ENCODE data around the gene RARS2.
"Not testable (repeated sequence)": the region's sequence is repeated elsewhere in the genome, so short reads cannot be mapped to it uniquely, and the experiment has no call there.

The RARS2 gene, protein sequence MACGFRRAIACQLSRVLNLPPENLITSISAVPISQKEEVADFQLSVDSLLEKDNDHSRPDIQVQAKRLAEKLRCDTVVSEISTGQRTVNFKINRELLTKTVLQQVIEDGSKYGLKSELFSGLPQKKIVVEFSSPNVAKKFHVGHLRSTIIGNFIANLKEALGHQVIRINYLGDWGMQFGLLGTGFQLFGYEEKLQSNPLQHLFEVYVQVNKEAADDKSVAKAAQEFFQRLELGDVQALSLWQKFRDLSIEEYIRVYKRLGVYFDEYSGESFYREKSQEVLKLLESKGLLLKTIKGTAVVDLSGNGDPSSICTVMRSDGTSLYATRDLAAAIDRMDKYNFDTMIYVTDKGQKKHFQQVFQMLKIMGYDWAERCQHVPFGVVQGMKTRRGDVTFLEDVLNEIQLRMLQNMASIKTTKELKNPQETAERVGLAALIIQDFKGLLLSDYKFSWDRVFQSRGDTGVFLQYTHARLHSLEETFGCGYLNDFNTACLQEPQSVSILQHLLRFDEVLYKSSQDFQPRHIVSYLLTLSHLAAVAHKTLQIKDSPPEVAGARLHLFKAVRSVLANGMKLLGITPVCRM

DNA sequence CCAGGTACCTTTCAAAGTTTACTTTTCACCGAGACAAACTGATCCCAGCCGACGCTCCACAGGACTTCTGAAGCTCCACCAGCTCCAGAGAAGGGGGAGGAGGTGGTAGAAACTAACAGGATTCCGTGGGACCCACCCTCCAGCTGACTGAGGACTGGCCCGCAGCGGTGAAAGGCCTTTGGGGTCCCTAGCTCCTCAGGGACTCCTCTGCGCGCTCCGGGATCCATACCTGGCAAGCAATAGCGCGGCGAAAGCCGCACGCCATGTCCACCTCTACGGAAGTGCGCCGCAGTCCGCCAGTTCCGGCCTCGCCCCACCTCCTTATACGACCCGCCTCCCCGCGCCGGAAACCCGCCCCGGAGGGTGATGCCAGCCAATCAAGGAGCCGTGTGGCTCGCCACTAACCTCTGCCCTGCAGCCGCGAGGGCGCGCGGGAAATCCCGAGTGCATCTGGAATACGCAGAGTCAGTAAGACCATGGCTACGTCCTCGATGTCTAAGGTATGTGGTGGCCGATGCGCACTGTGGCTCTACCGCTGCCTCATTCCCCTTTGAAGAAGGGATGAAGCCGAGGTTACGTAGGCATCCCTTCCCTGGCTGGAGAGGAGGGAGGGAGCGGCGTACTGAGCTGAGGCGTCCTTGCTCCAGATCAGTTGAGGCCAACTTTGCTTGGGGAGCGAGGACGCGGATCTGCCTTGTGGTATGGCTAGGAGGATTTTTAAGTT lies at the start of gene RARS2, which contains the start of gene ORC3:
TSS of gene RARS2 (minus strand) at position 295 of the 724 bp plus-strand sequence. CDS start at position 265, 30 bp downstream.
TSS of gene ORC3 (plus strand) at position 443 of the 724 bp plus-strand sequence. CDS start at position 477, 34 bp downstream.
- DNase-seq (ENCODE audit: low read depth), result peak; percentile 92

DNA sequence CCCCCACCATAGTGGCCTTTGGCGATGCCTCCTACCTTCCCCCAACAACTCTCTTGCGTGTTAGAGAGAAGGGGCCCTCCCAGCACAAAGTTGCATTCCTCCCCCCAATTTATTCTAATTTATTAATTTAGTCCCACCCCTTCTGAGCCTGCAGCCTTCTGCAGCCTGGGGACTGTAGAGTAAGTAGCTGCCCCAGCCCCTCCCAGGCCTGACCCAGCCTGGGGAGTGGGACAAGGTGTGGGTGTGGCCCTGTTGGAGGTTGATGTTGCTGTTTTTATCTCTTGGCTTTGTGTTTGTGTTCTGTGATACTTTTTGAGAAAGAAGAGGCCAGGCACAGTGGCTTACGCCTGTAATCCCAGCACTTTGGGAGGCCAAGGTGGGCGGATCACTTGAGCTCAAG lies 49.6 kb upstream of the RARS2 start:
- DNase-seq (ENCODE audit: low read depth), result no peak

GRCh38 chr6:87637106-87637505 lies 47.3 kb upstream of the RARS2 start:
- DNase-seq (ENCODE audit: low read depth), result no peak

DNA sequence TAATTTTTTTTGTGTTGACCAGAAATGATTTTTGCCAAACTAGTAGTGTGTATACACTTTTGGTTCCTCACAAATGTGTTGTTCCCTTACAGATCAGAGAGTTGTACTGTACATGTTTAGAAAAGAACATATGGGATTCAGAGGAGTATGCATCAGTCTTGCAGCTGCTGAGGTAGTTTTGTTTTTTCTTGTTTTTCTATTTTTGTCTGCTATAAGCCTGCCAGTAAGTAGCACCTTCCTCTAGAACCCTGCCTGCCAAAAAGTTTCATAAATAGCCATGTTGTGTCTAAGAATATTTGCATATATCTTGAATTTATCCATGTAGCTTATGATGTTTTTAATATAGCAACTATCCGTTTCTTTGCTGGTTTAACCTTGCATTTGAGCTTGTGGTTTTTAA lies 46.5 kb upstream of the RARS2 start:
- DNase-seq (ENCODE audit: low read depth), result no peak

DNA sequence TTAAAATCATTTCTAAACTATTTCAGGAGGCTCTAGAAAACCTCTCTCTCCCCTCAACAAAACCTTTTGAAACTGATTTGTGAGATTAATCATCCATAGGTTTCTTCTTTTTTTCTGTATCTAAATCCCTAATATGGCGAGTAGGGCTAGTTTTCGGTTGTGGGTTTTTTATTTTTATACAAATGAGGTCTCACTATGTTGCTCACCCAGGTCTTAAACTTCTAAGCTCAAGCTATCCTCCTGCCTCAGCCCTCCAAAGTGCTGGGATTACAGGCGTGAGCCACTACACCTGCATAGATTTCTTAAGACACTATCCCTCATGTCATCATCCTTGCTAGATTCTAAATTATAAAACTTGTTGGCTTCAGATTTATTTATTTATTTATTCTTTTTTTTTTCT lies 44.1 kb upstream of the RARS2 start:
- no peak for DNase-seq (ENCODE audit: low read depth)

- DNase-seq (ENCODE audit: low read depth), result no peak
Observed at GRCh38 chr6:87630746-87631145, 41.0 kb upstream of the RARS2 start.

- no peak for DNase-seq (ENCODE audit: low read depth)
Observed at GRCh38 chr6:87628881-87629280, 39.1 kb upstream of the RARS2 start.

- DNase-seq (ENCODE audit: low read depth), result no peak
Observed at GRCh38 chr6:87628424-87628823, 38.6 kb upstream of the RARS2 start.

DNA sequence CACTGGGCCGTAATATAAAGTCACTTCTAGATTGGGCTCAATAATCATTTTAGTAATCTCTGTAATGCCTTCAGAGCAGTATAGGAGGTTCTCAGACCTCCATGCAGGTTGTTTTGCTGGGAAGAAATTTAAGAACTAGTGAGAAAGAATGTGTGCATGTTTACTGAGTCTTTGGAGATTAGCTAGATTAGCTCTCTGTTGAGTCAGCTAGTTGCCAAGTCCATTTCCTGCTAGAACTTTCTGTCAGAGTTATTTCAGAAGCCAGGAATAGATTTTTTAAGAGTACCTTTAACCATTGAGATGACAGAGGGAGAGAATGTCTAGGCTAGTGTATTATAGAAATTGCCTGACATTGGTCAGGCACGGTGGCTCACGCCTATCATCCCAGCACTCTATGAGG lies 33.5 kb upstream of the RARS2 start:
- no peak for DNase-seq (ENCODE audit: low read depth)

GRCh38 chr6:87618531-87618930 lies 28.7 kb upstream of the RARS2 start:
- no peak for DNase-seq (ENCODE audit: low read depth)

DNA sequence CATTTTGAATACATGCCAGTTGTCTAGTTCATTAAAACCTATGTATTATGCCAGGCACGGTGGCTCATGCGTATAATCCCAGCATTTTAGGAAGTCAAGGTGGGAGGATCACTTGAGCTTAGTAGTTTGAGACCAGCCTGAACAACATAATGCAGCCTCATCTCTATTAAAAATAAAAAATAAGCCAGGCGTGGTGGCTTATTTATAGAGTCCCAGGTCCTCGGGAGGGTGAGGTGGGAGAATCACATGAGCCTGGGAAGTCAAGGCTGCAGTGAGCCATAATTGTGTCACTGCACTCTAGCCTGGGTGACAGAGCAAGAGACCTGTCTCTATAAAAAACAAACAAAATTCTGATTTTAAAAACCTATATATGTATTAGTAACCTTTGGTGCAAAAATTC lies 27.6 kb upstream of the RARS2 start:
- DNase-seq (ENCODE audit: low read depth), result no peak

GRCh38 chr6:87613018-87613417 lies 23.2 kb upstream of the RARS2 start:
- DNase-seq (ENCODE audit: low read depth), result not testable (repeated sequence)

- no peak for DNase-seq (ENCODE audit: low read depth)
Observed at GRCh38 chr6:87608802-87609201, 19.0 kb upstream of the RARS2 start.

DNA sequence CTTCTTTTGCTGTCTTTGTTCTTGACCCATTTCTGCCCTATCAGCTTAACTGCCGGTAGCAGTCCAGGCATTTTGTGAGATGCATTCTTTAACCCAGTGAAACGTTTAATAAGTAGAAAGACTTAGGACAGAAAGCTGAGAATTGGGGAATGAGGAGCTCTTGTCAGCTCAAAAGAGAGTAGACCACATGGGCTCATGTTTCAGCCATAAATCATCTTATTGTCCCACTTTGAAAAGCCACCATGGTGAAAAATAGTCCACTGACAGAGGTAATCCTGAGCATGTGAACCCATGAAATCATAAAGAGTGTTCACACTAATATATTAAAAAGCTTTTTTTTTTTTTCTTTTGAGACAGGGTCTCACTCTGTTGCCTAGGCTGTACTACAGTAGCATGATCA lies 16.4 kb upstream of the RARS2 start:
- DNase-seq (ENCODE audit: low read depth), result no peak

DNA sequence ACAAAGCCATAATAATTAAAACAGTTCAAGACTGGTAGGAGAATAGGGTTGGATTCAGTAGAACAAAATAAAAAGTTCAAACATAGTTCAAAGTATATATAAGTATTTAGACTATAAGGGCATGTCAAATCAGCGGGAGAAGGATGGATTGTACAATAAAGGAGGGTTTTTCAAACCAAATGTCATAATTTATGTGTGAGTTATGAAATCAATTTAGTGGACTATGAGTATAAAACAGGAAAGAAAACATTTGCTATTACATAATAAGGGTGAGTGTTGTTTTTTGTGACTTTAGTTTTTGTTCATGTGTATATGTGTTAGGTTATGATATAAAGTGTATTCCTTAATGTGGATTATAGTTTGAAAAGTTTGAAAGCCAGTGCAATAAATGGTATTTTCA lies 10.8 kb upstream of the RARS2 start:
- DNase-seq (ENCODE audit: low read depth), result no peak

GRCh38 chr6:87590990-87591389 lies 1.2 kb upstream of the RARS2 start:
- DNase-seq (ENCODE audit: low read depth), result no peak

GRCh38 chr6:87590417-87590880 lies 662 bp upstream of the RARS2 start:
- no peak for DNase-seq (ENCODE audit: low read depth)

DNA sequence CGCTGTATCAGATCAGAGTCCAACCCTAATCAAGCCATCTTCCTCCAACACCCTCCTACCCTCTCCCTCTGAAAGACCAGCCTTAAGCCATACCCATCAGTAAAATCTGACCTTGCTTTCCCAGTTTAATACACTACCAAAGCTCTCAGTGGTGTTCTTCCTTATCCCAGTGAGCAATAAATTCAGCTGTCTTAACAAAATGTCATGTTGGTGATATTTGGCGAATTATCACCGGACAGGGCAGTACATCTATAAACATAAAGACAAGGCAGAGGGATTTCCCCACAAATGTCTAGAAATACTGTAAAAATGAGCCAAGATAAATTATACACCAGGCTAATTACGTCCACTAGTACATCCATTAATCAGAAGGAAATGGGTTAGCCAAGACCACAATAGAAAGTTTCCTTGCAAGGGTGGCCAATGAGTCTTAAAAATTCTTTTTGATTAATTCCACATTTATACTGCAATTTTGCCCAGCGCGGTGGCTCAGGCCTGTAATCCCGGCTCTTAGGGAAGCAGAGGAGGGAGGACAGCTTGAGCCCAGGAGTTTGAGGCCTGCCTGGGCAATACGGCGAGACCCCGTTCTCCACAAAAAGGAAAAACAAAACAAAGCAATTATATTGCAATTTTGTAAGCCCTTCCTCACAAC lies 905 bp downstream of the RARS2 start:
- DNase-seq (ENCODE audit: low read depth), result no peak

- DNase-seq (ENCODE audit: low read depth), result no peak
Observed at GRCh38 chr6:87586371-87587077, 3.3 kb downstream of the RARS2 start.

DNA sequence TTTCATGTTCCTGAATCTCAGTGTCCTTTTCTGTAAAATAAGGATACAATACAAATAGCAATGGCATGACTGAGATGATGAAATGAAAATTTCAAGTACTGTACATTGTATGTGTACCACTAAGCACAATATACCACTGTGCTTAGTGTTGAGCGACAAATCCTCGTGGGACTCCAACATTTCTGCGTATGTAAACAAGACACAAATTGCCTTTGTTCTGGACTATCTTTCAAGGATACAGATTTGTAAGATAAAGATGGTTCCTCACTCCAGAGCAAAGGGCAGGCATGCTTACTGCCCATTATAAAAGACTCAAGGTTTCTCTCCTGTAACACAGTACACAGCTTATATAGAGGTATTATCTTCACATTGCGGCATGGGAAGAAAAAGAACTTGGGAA lies 6.0 kb downstream of the RARS2 start:
- no peak for DNase-seq (ENCODE audit: low read depth)

DNA sequence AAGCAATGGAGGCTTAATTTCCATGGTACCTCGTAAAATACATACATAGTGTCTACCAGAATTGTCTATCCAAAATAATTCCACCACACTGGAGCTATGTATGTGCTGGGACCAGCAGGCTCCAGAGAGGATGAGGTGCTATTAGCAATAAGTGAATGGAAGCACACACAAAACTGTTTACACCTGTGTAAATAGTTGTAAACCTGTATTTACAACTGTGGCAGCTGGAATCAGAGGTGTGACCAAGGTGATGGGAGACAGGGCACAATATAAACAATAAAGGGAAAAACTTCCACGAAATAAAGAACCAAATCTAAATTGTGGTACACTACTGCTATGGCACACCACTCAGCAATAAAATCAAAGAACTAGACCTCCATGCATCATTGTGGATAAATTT lies 14.4 kb downstream of the RARS2 start:
- DNase-seq (ENCODE audit: low read depth), result no peak
